ENCODE measurements around the gene EIF4B.

Gene EIF4B

DNA sequence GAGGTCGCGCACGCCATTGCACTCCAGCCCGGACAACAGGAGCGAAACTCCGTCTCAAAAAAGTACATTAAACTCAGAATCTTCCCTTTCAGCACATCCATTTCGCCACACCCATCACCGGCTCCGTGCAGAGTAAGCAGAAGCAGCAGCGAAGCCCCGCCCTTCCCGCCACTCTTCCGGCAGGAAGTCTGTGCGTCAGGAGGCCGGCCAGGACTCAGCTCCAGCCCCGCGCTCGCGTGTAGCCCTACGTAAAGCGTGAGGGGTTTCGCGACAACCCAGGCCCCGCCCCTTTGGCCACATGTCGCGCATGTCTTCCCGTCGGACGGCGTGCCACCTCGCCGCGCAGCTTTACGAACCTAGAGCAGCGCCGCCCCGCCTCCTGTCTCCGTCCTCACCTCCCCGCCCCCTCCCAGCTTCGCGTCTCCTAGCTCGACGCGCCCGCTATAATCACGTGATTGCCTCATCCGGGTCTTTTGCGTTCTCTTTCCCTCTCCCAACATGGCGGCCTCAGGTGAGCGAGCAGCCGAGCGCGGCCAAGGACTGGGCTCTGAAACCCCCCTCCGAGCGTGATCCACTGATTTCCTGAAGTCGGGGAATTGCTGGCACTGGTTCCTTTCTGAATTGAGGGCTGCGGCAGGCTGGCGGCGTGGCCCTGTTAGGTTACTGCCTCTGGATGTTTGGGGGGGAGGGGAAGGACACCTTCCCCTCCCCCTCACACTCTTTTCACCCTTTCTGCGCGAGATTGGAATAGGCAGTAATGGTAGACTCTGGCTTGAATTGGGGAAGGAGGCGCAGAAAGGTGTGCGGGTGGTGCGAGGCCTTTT lies at the start of gene EIF4B:
EIF4B (plus strand) TSS at position 471 of the 824 bp plus-strand sequence; CDS start at position 499, 28 bp downstream.
- peak; percentile 98 for ATAC-seq
- TF ChIP-seq ZNF565 (CRISPR knock-in tag; conservative IDR thresholded peaks at IDR 0.05; ENCODE audit: low read depth): no peak
- no peak for TF ChIP-seq ZNF8 (CRISPR knock-in tag; IDR thresholded peaks at IDR 0.05)
- TF ChIP-seq, protein P1, sequence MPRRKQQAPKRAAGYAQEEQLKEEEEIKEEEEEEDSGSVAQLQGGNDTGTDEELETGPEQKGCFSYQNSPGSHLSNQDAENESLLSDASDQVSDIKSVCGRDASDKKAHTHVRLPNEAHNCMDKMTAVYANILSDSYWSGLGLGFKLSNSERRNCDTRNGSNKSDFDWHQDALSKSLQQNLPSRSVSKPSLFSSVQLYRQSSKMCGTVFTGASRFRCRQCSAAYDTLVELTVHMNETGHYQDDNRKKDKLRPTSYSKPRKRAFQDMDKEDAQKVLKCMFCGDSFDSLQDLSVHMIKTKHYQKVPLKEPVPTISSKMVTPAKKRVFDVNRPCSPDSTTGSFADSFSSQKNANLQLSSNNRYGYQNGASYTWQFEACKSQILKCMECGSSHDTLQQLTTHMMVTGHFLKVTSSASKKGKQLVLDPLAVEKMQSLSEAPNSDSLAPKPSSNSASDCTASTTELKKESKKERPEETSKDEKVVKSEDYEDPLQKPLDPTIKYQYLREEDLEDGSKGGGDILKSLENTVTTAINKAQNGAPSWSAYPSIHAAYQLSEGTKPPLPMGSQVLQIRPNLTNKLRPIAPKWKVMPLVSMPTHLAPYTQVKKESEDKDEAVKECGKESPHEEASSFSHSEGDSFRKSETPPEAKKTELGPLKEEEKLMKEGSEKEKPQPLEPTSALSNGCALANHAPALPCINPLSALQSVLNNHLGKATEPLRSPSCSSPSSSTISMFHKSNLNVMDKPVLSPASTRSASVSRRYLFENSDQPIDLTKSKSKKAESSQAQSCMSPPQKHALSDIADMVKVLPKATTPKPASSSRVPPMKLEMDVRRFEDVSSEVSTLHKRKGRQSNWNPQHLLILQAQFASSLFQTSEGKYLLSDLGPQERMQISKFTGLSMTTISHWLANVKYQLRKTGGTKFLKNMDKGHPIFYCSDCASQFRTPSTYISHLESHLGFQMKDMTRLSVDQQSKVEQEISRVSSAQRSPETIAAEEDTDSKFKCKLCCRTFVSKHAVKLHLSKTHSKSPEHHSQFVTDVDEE (CRISPR knock-in tag; IDR thresholded peaks at IDR 0.05): peak; percentile 44; the same call in 1 of the 2 replicates
- TF ChIP-seq ZNF70 (CRISPR knock-in tag; IDR thresholded peaks at IDR 0.05): 0 out of 2 replicates have a peak, but pooled peaks have one; percentile 8
- TF ChIP-seq CREB5 (CRISPR knock-in tag; IDR thresholded peaks at IDR 0.05; ENCODE audit: low read depth): no peak
- no peak for TF ChIP-seq ZC3H10 (CRISPR knock-in tag; IDR thresholded peaks at IDR 0.05)
- no peak for TF ChIP-seq POU6F1 (CRISPR knock-in tag; IDR thresholded peaks at IDR 0.05; ENCODE audit: borderline replicate concordance, low read depth)
- TF ChIP-seq BACH2 (CRISPR knock-in tag; IDR thresholded peaks at IDR 0.05; ENCODE audit: borderline replicate concordance): no peak
- TF ChIP-seq ZFP30 (CRISPR knock-in tag; IDR thresholded peaks at IDR 0.05): no peak
- TF ChIP-seq ZFP3 (CRISPR knock-in tag; IDR thresholded peaks at IDR 0.05): peak; percentile 19; the same call in 1 of the 2 replicates
- TF ChIP-seq ISL1 (CRISPR knock-in tag; IDR thresholded peaks at IDR 0.05): no peak
- TF ChIP-seq CSDC2 (CRISPR knock-in tag; IDR thresholded peaks at IDR 0.05): 0 out of 2 replicates have a peak, but pooled peaks have one; percentile 65
- TF ChIP-seq PATZ1 (CRISPR knock-in tag; IDR thresholded peaks at IDR 0.05; ENCODE audit: borderline replicate concordance): no peak
- TF ChIP-seq SNAI2 (CRISPR knock-in tag; IDR thresholded peaks at IDR 0.05): no peak
- no peak for TF ChIP-seq OSR1 (CRISPR knock-in tag; IDR thresholded peaks at IDR 0.05)
- no peak for TF ChIP-seq PPARA (CRISPR knock-in tag; IDR thresholded peaks at IDR 0.05; ENCODE audit: borderline replicate concordance)

GRCh38 chr12:52956987-52957386 lies 49.3 kb upstream of the EIF4B start:
- peak; percentile 31 for ATAC-seq
- TF ChIP-seq ZFP30 (CRISPR knock-in tag; IDR thresholded peaks at IDR 0.05) (no peak), ZFP3 (CRISPR knock-in tag; IDR thresholded peaks at IDR 0.05) (no peak), GLIS3 (CRISPR knock-in tag; IDR thresholded peaks at IDR 0.05) (no peak), ISL1 (CRISPR knock-in tag; IDR thresholded peaks at IDR 0.05) (no peak), ZNF8 (CRISPR knock-in tag; IDR thresholded peaks at IDR 0.05) (no peak)

- TF ChIP-seq SNAI2 (CRISPR knock-in tag; IDR thresholded peaks at IDR 0.05) (no peak), ESRRG (CRISPR knock-in tag; IDR thresholded peaks at IDR 0.05) (no peak), TCF4 (CRISPR knock-in tag; IDR thresholded peaks at IDR 0.05; ENCODE audit: borderline replicate concordance) (no peak), ZNF8 (CRISPR knock-in tag; IDR thresholded peaks at IDR 0.05) (no peak)
- no peak for ATAC-seq
Observed at GRCh38 chr12:52964556-52965336, 41.5 kb upstream of the EIF4B start.

All from SK-N-SH treated with all-trans-retinoic acid at 6 μM for 48 hours (cell line).